NCI-H2227 (cell line): ENCODE data around the gene LRRC37A3.
"Not testable (repeated sequence)": the region's sequence is repeated elsewhere in the genome, so short reads cannot be mapped to it uniquely, and the experiment has no call there.

ENCODE experiments used
- DNase-seq: peaks from one replicate; lab custom pipeline; 2025; ENCODE audit not compliant: unreplicated experiment; lab: John Stamatoyannopoulos, UW

The LRRC37A3 gene

GRCh38 chr17:64837018-64837761 lies 82.1 kb downstream of the LRRC37A3 start:
- peak; percentile 85 for DNase-seq

- not testable (repeated sequence) for DNase-seq
Measured at GRCh38 chr17:64836623-64837017, 82.7 kb downstream of the LRRC37A3 start.

GRCh38 chr17:64834060-64834459 lies 85.2 kb downstream of the LRRC37A3 start:
- DNase-seq: not testable (repeated sequence)

GRCh38 chr17:64830631-64831040 lies 88.6 kb downstream of the LRRC37A3 start:
- not testable (repeated sequence) for DNase-seq

- not testable (repeated sequence) for DNase-seq
Measured at GRCh38 chr17:64829824-64830630, 89.3 kb downstream of the LRRC37A3 start.

GRCh38 chr17:64829068-64829467 lies 90.2 kb downstream of the LRRC37A3 start:
- DNase-seq: not testable (repeated sequence)

- not testable (repeated sequence) for DNase-seq
Measured at GRCh38 chr17:64818904-64819303, 100.4 kb downstream of the LRRC37A3 start.

GRCh38 chr17:64815833-64816198 lies 103.5 kb downstream of the LRRC37A3 start:
- DNase-seq: not testable (repeated sequence)

- not testable (repeated sequence) for DNase-seq
Measured at GRCh38 chr17:64814993-64815832, 104.1 kb downstream of the LRRC37A3 start.

GRCh38 chr17:64808178-64808977 lies 110.9 kb downstream of the LRRC37A3 start:
- DNase-seq: not testable (repeated sequence)
